NOMO-1 treated with dmso at 0.1 percent for 144 hours (cell line): ENCODE results near the gene STXBP2.
"Not testable (repeated sequence)": the region's sequence is repeated elsewhere in the genome, so short reads cannot be mapped to it uniquely, and the experiment has no call there.

ENCODE experiments used
- DNase-seq: peaks from one replicate; lab custom pipeline; 2025; ENCODE audit not compliant: unreplicated experiment; lab: John Stamatoyannopoulos, UW

STXBP2 gene

GRCh38 chr19:7632340-7633203 lies 4.3 kb upstream of the STXBP2 start:
- DNase-seq, result no peak

GRCh38 chr19:7633698-7634097 lies 3.2 kb upstream of the STXBP2 start, which contains the start of gene PCP2:
TSS of gene PCP2 (minus strand) at chr19:7633719. CDS start at chr19:7633457, 262 bp downstream.
- DNase-seq, result no peak

GRCh38 chr19:7635670-7636069 lies 1.2 kb upstream of the STXBP2 start:
- no peak for DNase-seq

DNA sequence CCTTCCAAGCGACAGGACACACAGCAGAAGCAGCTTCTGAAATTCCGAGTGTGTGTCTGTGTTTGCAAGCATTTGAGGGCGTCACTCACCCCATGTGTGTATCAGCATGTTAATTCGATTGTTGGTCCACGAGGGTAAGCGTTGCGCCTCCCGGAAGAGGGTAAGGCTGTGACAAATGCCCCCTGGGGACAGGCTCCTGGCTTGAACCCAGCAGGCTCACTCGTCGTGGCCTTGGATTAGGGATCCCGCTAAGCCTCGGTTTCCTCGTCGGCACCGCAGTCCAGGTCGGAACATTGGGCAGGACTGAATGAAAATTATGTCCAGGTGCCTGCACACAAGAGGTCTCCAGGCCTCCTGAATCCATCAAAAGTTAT lies 606 bp upstream of the STXBP2 start:
- no peak for DNase-seq

- peak; percentile 22 for DNase-seq
Measured at GRCh38 chr19:7637374-7638256, 705 bp downstream of the STXBP2 start.

DNA sequence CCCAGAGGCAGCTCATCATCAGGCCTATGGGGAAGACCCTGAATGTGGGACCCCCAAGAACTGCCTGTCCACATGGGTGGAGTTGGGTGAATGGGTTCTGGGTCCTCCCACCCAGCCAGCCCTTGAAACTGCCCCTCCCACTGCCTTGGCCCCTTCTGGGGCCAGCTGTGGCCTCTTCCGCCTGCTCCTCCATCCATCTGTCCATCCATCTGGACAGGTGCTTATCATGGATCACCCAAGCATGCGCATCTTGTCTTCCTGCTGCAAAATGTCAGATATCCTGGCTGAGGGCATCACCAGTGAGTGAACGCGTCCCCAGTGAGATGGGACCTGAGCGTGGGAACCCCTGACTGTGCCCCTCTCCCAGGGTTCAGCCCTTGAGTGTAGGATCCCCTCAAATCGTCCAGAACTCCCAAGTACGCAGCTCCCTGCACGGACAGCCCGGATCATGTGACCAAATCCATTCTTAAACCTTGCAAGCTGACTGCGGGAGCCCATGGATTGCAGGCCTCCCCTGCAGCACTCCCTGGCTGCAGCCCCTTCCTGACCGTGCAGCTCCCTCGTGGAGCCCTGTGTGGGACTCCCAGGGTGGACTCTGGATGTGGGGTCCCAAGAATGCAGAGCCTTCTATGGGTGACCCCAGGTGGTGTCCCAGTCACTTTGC lies 2.0 kb downstream of the STXBP2 start:
- no peak for DNase-seq

GRCh38 chr19:7639863-7640348 lies 3.0 kb downstream of the STXBP2 start:
- DNase-seq, result no peak

DNA sequence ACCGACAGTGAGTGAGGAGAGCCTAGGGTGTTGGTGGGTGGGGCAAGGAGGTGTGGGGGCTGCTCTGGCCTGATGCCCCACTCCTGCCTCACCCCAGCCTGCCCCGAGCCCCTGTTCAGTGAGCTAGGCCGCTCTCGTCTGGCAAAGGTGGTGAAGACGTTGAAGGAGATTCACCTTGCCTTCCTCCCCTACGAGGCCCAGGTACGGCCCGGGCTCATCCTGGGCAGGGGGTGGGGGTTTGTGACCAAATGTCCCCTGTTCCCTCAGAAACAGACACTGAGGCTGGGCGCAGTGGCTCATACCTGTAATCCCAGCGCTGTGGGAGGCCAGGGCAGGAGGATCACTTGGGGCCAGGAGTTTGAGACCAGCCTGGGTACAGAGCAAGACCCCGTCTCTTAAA lies 3.9 kb downstream of the STXBP2 start:
- no peak for DNase-seq

- no peak for DNase-seq
Measured at GRCh38 chr19:7641290-7642276, 4.7 kb downstream of the STXBP2 start.

GRCh38 chr19:7642295-7643030 lies 5.6 kb downstream of the STXBP2 start:
- DNase-seq, result no peak

DNA sequence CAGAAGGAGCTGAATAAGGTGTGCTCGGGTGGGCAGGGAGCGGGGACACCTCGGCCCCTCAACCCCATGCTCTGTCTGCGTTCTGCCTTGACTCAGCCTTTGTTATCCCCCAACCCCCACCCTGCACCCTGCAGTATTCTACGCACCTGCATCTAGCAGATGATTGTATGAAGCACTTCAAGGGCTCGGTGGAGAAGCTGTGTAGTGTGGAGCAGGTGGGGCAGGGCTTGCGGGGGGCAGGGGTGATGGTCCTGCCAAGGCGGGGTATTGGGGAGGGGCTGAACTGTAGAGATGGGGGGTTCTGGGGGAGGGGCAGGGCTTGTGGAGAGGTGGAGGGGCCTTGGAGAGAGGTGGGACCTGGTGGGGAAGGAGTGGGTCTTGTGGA lies 6.1 kb downstream of the STXBP2 start:
- no peak for DNase-seq

- DNase-seq, result not testable (repeated sequence)
Measured at GRCh38 chr19:7643629-7644549, 7.0 kb downstream of the STXBP2 start.

DNA sequence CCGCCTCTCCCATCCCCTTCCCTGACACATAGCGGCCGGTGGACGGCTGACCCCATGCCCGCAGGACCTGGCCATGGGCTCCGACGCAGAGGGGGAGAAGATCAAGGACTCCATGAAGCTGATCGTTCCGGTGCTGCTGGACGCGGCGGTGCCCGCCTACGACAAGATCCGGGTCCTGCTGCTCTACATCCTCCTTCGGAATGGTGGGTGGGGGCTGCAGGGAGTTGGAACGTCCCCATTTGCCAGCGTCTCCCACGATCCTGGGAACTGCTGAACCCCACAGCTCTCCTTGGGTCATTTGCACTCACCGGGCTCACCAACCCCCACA lies 7.6 kb downstream of the STXBP2 start:
- no peak for DNase-seq

GRCh38 chr19:7645163-7645562 lies 8.3 kb downstream of the STXBP2 start:
- peak; percentile 81 for DNase-seq

- peak; percentile 71 for DNase-seq
Measured at GRCh38 chr19:7645656-7646425, 8.9 kb downstream of the STXBP2 start.

DNA sequence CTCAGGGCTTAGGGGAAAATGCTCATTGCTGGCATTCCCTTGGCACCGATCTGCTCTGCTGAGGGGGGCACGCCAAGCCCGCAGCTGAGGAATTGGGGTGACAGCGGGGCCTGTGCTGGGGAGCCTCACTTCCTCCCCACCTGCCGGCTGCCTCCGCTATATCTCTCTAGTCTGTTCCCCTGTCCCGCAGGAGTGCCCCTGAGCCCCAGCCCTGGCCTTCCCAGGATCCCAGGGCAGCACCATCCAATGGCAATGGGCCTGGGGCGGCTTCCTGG lies 9.5 kb downstream of the STXBP2 start:
- DNase-seq, result no peak

DNA sequence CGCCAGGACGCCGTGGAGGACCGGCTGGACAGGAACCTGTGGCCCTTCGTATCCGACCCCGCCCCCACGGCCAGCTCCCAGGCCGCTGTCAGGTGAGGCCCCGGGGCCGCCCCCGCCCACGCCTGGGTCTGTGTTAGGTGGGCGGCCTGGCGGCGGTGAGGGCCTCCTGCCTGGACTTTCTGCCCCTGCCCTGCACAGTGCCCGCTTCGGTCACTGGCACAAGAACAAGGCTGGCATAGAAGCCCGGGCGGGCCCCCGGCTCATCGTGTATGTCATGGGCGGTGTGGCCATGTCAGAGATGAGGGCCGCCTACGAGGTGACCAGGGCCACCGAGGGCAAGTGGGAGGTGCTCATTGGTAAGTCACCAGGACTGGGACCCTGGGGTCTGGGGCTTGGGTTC lies 10.2 kb downstream of the STXBP2 start:
- DNase-seq, result no peak
